Fibroblast of lung (primary cell): Measurements from ENCODE around the gene ZSWIM1. TPM values are rescaled to one million over a fixed set of nuclear protein-coding genes. Genes with fewer than 3 reads are reported as not detected.

Experiments
- DNase-seq, 2 donors: peaks; one replicate each; pipeline versions ENCODE4 v3.0.0 to v3.0.0-alpha.2; 2010; ENCODE audit warnings: low read depth in 2 of 2
- H2AFZ ChIP-seq: 2 replicates; pipeline ENCODE4 v1.5.1; 2012; ENCODE audit warnings: low read length, control low read depth, inconsistent platforms
- H3K27ac ChIP-seq: 2 replicates; pipeline ENCODE4 v1.5.1; 2011; ENCODE audit warnings: low read length, control low read depth; ENCODE audit not compliant: insufficient read depth
- H3K27me3 ChIP-seq: 2 replicates; pipeline ENCODE4 v1.5.1; 2011; ENCODE audit warnings: mild to moderate bottlenecking, low read length; ENCODE audit not compliant: control insufficient read depth, insufficient read depth
- H3K36me3 ChIP-seq: 2 replicates; pipeline ENCODE4 v1.5.1; 2011; ENCODE audit warnings: low read length; ENCODE audit not compliant: control insufficient read depth, insufficient read depth
- H3K4me1 ChIP-seq: 2 replicates; pipeline ENCODE4 v1.5.1; 2011; ENCODE audit warnings: low read length; ENCODE audit not compliant: control insufficient read depth, insufficient read depth; ENCODE audit errors: extremely low read depth
- H3K4me2 ChIP-seq: 2 replicates; pipeline ENCODE4 v1.5.1; 2011; ENCODE audit warnings: low read length, control low read depth; ENCODE audit not compliant: insufficient read depth; ENCODE audit errors: extremely low read depth
- H3K4me3 ChIP-seq, 4 experiments: fragments of 200-600 bp in 1 of 4; sonication (generic) in 1 of 4; replicated peaks in 1 of 4; 2 replicates each; pipeline ENCODE4 v1.5.1; 2011 to 2016; ENCODE audit warnings: low read length in 4 of 4, low read depth in 3 of 4, mild to moderate bottlenecking in 3 of 4, control low read depth in 2 of 4, inconsistent platforms in 1 of 4, mixed read lengths in 1 of 4; ENCODE audit not compliant: insufficient read depth in 1 of 4; ENCODE audit errors: control extremely low read depth in 1 of 4
- H3K79me2 ChIP-seq: 2 replicates; pipeline ENCODE4 v1.5.1; 2012; ENCODE audit warnings: mild to moderate bottlenecking, low read length, inconsistent platforms; ENCODE audit not compliant: control insufficient read depth, insufficient read depth
- H3K9ac ChIP-seq: 2 replicates; pipeline ENCODE4 v1.5.1; 2011; ENCODE audit warnings: mild to moderate bottlenecking, low read length, control low read depth; ENCODE audit not compliant: insufficient read depth
- H3K9me3 ChIP-seq: 2 replicates; pipeline ENCODE4 v1.5.1; 2012; ENCODE audit warnings: low read depth, low read length; ENCODE audit not compliant: control insufficient read depth, insufficient read depth
- H4K20me1 ChIP-seq: 2 replicates; pipeline ENCODE4 v1.5.1; 2011; ENCODE audit warnings: low read length; ENCODE audit not compliant: control insufficient read depth, insufficient read depth; ENCODE audit errors: extremely low read depth
- CTCF ChIP-seq, 2 donors: IDR thresholded peaks in 1 of 2; conservative IDR thresholded peaks in 1 of 2; 1 replicate in 1 of 2; 2 replicates in 1 of 2; pipeline ENCODE4 v1.5.1; 2011 to 2012; ENCODE audit warnings: low read length in 2 of 2, control low read depth in 1 of 2, inconsistent platforms in 1 of 2, low read depth in 1 of 2, mild to moderate bottlenecking in 1 of 2
- EZH2 ChIP-seq: IDR thresholded peaks from 2 replicates; pipeline ENCODE4 v1.5.1; 2012; ENCODE audit warnings: low read length, control low read depth, mild to moderate bottlenecking; ENCODE audit errors: missing control alignments
- polyA plus RNA-seq, 2 donors: library from polyadenylated mRNA; depleted of rRNA in 1 of 2; stranded (reverse) in 1 of 2; unstranded in 1 of 2; fragments of >200 nt; gene quantifications; 2 replicates each; pipeline ENCODE4 v1.2.1, GENCODE V29; 2011 to 2012; ENCODE audit warnings: missing spikeins in 1 of 2
- total RNA-seq: library from RNA; depleted of rRNA; stranded (reverse); fragments of >200 nt; gene quantifications from 2 replicates; pipeline ENCODE4 v1.2.1, GENCODE V29; 2014

ZSWIM1 gene
- total and polyA plus RNA-seq, 2 donors (not counting 1 experiment from before 2014, with no cell fraction given): 3.4 to 4.5 TPM

DNA sequence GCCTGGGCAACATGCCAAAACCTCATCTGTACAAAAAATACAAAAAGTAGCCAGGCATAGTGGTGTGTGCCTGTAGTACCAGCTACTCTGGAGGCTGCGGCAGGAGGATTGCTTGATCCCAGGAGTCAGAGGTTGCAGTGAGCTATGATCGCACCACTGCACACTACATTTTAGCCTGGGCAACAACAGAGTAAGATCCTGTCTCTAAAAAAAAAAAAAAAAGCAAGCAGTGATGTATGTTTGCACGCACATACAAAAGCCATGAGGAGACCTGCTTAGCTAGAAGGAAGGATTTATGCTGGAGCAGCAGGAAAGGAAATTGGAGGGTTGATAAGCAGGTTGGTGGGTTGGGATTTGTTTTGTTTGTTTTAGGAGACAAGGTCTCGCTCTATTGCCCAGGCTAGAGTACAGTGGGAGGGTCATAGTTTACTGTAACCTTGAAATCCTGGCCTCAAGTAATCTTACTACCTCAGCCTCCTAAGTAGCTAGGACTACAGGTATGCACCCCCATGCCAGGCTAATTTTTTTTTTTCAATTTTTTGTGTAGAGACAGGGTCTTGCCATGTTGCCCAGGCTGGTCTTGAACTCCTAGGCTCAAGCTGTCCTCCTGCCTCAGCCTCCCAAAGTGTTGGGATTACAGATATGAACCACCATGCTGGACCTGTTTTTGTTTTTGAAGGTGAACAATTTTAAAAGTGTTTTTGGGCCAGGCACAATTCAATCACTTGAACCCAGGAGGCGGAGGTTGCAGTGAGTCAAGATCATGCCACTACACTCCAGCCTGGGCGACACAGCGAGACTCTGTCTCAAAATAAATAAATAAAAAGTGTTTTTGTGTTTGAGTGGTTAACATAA is 19.6 kb upstream of the ZSWIM1 start:
- Histone ChIP-seq H3K4me1 (no peaks in the 10 kb centered on the region), H3K4me3 (no peak overlapping the region), H3K27ac (no peak overlapping the region), H3K9me3 (no peaks in the 10 kb centered on the region), H4K20me1 (no peaks in the 10 kb centered on the region), H3K9ac (no peak overlapping the region), H3K79me2 (peaks cover 6% of the 10 kb centered on the region), H3K36me3 (no peaks in the 10 kb centered on the region), H3K4me2 (no peak overlapping the region), H3K27me3 (no peaks in the 10 kb centered on the region), H2AFZ (no peak overlapping the region)
- no peak for TF ChIP-seq CTCF (conservative IDR thresholded peaks at IDR 0.05 in 1 of 2, IDR thresholded peaks at IDR 0.05 in 1 of 2; ENCODE audit: low read depth in 1 of 2, low read length in 2 of 2)
- no peak for TF ChIP-seq EZH2
- no peak for DNase-seq

DNA sequence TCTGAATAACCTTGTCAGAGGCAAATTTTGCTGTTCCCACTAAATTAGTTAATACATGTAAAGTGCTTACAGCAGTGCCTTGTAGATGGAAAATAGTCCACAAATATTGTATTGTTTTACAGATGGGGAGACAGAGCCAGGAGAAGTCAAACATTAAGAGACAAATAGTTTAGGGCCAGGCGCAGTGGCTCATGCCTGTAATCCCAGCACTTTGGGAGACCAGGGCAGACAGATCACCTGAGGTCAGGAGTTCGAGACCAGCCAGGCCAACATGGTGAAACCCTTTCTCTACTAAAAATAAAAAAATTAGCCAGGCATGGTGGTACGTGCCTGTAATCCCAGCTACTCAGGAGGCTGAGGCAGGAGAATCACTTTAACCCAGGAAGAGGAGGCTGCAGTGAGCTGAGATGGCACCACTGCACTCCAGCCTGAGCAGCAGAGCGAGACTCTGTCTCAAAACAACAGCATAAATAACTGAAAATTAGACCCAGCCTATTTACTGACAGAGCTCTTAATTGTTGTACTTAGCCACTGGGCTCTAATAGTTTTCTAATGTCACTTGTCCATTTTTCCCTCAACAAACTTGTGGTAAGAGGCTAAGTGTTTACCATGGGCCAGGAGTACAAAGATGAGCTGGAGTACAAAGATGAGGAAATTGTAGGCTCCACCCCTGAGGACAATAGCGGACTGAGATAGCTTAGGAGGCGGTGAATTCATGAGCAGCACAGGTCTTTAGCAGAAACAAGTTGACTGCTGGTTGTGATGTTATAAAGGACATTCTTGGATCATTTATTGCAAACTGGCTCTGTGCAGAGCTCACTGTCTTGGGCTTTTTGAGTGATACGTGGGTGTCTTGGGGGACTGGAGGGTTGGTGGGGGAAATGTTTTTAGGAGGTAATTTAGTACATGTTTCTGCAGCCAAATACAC is 17.2 kb upstream of the ZSWIM1 start:
- H2AFZ ChIP-seq: no peak overlapping the region
- DNase-seq: no peak
- no peaks in the 10 kb centered on the region for H3K9me3 ChIP-seq
- H3K4me1 ChIP-seq: peaks cover 10% of the 10 kb centered on the region
- no peaks in the 10 kb centered on the region for H3K79me2 ChIP-seq
- H3K4me2 ChIP-seq: no peak overlapping the region
- no peak overlapping the region for H3K4me3 ChIP-seq
- no peak overlapping the region for H3K9ac ChIP-seq
- H3K27me3 ChIP-seq: no peaks in the 10 kb centered on the region
- H3K27ac ChIP-seq: no peak overlapping the region
- H4K20me1 ChIP-seq: no peaks in the 10 kb centered on the region
- no peaks in the 10 kb centered on the region for H3K36me3 ChIP-seq
- TF ChIP-seq CTCF (conservative IDR thresholded peaks at IDR 0.05 in 1 of 2, IDR thresholded peaks at IDR 0.05 in 1 of 2; ENCODE audit: low read depth in 1 of 2, low read length in 2 of 2) (no peak), EZH2 (no peak)

DNA sequence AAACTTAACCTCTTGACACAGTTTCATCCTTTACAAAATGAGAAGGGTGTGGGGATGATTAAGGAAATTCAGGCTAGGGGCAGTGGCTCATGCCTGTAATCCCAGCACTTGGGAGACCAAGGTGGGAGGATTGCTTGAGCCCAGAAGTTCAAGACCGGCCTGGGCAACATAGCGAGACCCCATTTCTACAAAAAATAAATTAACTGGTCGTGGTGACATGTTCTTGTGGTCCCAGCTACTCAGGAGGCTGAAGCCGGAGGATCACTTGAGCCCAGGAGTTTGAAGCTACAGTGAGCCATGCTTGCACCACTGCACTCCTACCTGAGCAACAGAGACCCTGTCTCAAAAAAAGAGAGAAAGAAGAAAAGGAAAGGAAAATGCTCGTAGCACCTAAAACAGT is 14.6 kb upstream of the ZSWIM1 start:
- Histone ChIP-seq H3K79me2 (no peaks in the 10 kb centered on the region), H3K36me3 (no peaks in the 10 kb centered on the region), H2AFZ (no peak overlapping the region), H3K4me3 (no peak overlapping the region), H4K20me1 (no peaks in the 10 kb centered on the region), H3K4me2 (no peak overlapping the region), H3K9me3 (no peaks in the 10 kb centered on the region), H3K27ac (no peak overlapping the region), H3K27me3 (no peaks in the 10 kb centered on the region), H3K9ac (no peak overlapping the region), H3K4me1 (peaks cover 10% of the 10 kb centered on the region)
- TF ChIP-seq CTCF (conservative IDR thresholded peaks at IDR 0.05 in 1 of 2, IDR thresholded peaks at IDR 0.05 in 1 of 2; ENCODE audit: low read depth in 1 of 2, low read length in 2 of 2) (no peak), EZH2 (no peak)
- DNase-seq: no peak
